Stimulated activated CD8-positive, alpha-beta memory T cell treated with anti-CD3 and anti-CD28 coated beads, Interleukin-15, amount 100 ng/mL, for 24 hours (primary cell): ENCODE data around the gene BRD8.
"Not testable (repeated sequence)": the region's sequence is repeated elsewhere in the genome, so short reads cannot be mapped to it uniquely, and the experiment has no call there.

Experiments used
- DNase-seq: peaks from one replicate; pipeline ENCODE4 v3.0.0-alpha.2; 2020; ENCODE audit warnings: low read depth

Gene BRD8

DNA sequence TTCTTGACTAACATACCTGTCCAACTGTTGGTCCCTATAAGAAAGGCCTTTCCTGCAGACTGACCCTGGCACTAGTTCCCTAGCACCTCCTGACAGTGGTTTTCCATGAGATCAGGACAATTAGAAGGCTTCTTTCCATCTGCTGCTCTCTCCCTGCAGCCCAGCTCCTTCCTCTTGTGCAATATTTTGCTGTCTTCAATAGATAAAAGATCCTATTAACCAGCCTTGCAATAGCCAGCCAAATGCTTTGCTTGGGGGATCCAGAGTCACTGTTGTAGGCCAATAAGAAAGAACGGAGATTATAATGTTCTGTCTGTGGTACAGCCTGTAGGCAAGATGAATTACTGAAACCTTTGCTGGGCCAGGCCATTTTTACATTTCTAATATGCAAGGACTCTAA, 20.8 kb downstream of the BRD8 start:
- no peak for DNase-seq

GRCh38 chr5:138155977-138156376, 22.5 kb downstream of the BRD8 start:
- DNase-seq, result not testable (repeated sequence)

DNA sequence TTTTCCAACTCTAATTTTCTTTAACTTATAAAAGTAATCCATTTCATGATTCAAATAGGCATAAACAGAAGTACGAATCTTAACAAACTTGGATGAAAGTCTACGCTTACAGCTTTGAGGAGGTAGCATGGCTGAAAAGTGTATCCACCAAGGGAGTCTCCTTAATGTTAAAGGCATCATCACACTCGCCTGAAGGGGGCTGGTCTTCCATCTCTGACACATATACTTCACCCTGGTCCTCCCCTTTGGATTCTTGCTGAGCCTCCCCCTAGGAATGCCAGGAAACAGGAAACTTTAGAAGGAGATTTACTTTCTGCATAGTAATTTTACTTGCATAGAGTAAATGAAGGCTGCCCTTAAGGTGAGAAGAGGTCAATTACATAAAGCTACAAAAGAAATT, 28.9 kb downstream of the BRD8 start:
- DNase-seq, result no peak

- DNase-seq, result no peak
Measured at GRCh38 chr5:138148811-138149210, 29.6 kb downstream of the BRD8 start.

- DNase-seq, result not testable (repeated sequence)
Measured at GRCh38 chr5:138143578-138143977, 34.9 kb downstream of the BRD8 start.

DNA sequence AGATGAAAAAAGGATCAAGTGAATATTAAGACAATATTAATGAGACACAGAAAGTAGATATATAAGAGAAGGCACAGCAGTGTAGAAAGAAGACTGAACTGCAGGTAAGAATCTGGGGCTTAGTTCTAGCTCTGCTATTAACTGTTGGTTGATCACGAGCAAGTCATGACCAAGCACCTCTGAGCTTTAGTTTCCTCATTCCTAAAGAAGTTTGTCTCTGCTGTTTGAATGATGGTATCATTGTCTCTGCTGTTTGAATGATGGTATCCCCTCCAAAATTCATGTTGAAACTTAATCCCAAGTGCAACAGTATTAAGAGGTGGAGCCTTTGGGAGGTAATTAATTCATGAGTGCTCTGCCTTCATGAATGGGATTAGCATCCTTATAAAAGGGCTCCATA, 36.7 kb downstream of the BRD8 start:
- no peak for DNase-seq

GRCh38 chr5:138140268-138140667, 38.2 kb downstream of the BRD8 start:
- DNase-seq, result no peak

DNA sequence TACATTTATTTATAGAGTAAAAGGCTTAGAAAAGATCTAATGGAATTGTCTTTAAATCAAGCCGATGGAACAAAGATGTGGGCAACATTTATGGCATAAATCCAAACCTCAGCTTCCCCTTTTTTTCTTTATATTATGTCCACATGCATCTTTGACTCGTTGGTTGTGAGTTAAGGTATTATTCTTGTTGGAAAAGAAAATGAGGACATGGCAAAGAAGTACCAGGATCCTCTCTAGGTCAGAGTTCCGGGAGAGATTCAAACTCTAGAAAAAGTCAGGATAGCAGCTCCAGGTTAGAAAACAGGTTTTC, 38.7 kb downstream of the BRD8 start:
- no peak for DNase-seq

GRCh38 chr5:138138949-138139780, 39.3 kb downstream of the BRD8 start, which contains the start of gene NME5:
TSS of gene NME5 (minus strand) at chr5:138139428. CDS start at chr5:138138780, 648 bp downstream.
- no peak for DNase-seq

GRCh38 chr5:138132543-138132942, 45.9 kb downstream of the BRD8 start:
- DNase-seq, result no peak

GRCh38 chr5:138129347-138129746, 49.1 kb downstream of the BRD8 start:
- no peak for DNase-seq

DNA sequence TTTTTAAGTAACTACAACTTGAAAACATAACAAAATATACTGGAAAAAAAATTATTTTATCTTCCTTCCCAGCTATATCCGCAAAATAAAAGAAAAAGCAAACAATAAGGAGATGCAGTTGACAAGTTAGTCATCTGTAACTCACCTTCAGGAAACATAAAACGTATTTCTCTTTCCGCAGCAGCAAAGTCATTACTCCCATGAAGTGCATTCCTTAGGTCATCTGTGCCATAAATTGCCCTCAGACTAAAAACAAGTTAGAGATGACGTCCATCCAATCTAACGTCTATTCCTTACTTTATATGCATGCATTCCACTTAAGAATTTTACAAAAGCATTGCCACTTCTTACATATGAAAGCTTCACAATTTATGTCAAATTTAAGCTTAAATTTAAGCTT, 50.1 kb downstream of the BRD8 start:
- no peak for DNase-seq

- no peak for DNase-seq
Measured at GRCh38 chr5:138115254-138115653, 63.2 kb downstream of the BRD8 start.

DNA sequence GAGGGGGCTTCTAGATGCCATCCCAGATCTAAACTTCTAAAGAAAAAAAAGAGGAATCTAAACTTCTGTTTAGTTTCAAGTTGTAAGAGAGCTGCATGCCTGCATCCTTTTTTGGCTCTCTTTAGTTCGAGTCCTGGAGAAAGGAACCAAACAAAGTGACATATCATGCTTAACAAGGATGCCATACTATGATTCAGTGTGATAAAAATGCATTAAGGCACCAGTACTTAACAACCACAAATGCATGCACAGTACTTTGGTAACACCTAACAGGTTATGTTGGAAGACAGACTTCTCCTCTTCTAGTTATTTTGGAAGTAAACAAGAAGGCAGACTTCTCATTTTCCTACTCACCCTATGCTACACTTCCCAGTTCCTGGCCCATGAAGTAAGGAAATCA, 66.5 kb downstream of the BRD8 start:
- DNase-seq, result no peak

GRCh38 chr5:138111181-138111580, 67.2 kb downstream of the BRD8 start:
- DNase-seq, result no peak

- no peak for DNase-seq
Measured at GRCh38 chr5:138110266-138110963, 68.0 kb downstream of the BRD8 start.

GRCh38 chr5:138109463-138110265, 68.8 kb downstream of the BRD8 start:
- no peak for DNase-seq

GRCh38 chr5:138107213-138107612, 71.2 kb downstream of the BRD8 start:
- no peak for DNase-seq

GRCh38 chr5:138105709-138106108, 72.7 kb downstream of the BRD8 start:
- no peak for DNase-seq

DNA sequence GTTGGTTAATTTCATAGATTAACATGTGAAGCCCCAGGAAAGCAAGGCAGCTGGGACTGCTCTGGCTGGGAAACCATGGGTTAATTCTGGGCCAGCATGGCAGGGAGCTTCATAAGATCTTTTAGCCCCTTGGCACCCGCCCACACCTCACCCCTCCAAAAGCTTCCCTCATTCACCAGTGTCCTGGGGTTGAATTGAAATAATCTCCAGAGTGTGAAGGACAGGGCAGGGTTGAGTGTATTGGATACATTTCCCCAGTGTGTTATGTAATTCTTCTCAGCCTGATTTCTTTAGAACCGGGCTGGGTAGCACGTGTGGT, 75.2 kb downstream of the BRD8 start:
- no peak for DNase-seq

DNA sequence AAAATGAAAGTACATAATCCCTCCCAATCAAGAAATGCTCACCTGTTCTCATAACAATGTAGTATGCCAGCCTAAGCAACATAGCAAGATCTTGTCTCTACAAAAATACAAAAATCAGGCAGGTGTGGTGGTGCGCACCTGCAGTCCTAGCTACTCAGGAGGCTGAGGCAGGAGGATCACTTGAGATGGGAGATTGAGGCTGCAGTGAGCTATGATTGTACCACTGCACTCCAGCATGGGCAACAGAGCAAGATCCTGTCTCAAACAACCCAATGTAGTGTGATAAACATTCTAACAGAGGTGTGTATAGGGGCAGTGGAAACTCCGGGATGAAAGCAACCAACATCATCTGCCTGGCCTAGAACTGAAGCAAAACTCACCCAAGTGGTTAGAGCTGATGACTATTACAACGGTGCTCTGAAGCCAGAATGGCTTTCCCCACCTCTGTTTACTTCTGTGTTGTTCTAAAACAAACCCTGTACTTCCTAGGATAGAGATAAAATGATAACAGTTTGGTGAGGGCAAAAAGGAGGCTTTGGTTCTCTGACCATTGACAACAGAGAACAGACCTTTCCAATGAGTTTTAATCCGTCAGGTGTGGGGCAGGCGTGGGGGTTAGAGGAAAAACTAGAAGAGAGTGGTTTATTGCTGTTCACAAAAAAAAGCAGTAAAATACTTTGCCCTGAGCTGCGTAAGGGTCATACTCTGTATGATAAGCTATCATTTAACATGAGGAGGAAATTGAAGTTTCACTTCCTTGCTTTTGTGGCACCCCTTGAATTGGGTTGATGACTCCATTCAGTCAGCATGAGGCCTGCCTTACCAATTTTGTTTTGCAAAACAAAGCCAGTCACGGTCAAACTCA, 75.7 kb downstream of the BRD8 start:
- DNase-seq, result no peak
